ENCODE data around the gene B3GLCT.

B3GLCT gene

DNA sequence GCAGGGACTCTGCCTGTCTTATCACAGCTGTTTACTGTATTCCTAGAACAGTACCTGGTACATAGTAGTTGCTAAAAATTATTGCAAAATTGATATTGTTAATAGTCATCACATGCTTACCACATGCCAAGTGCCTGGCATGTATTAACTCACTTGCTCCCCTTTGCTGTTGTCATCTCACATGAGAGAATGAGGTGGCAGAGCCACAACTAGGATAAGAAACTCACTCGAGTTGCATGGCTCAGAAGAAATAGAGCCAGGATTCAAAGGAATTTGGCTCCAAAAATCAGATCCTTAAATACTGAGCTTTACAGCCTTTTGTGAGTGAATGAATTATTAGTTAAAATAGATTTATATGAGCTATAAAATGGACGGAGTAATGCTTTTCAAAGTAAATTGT is 42.6 kb downstream of the B3GLCT start:
- no peak overlapping the region for H3K9ac ChIP-seq
- H3K27me3 ChIP-seq (ENCODE audit: control insufficient read depth, insufficient read depth, low read length), result no peaks in the 10 kb centered on the region
- TF ChIP-seq, protein P1, sequence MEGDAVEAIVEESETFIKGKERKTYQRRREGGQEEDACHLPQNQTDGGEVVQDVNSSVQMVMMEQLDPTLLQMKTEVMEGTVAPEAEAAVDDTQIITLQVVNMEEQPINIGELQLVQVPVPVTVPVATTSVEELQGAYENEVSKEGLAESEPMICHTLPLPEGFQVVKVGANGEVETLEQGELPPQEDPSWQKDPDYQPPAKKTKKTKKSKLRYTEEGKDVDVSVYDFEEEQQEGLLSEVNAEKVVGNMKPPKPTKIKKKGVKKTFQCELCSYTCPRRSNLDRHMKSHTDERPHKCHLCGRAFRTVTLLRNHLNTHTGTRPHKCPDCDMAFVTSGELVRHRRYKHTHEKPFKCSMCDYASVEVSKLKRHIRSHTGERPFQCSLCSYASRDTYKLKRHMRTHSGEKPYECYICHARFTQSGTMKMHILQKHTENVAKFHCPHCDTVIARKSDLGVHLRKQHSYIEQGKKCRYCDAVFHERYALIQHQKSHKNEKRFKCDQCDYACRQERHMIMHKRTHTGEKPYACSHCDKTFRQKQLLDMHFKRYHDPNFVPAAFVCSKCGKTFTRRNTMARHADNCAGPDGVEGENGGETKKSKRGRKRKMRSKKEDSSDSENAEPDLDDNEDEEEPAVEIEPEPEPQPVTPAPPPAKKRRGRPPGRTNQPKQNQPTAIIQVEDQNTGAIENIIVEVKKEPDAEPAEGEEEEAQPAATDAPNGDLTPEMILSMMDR (IDR thresholded peaks at IDR 0.05), result no peak
- H3K36me3 ChIP-seq (ENCODE audit: control insufficient read depth, insufficient read depth, low read length), result no peaks in the 10 kb centered on the region
- no peaks in the 10 kb centered on the region for H3K79me2 ChIP-seq
- no peak overlapping the region for H3K27ac ChIP-seq
- no peaks in the 10 kb centered on the region for H3K9me3 ChIP-seq (ENCODE audit: control insufficient read depth, low read length)
- H3K4me2 ChIP-seq (ENCODE audit: low read length), result no peak overlapping the region
- no peak overlapping the region for H2AFZ ChIP-seq
- H3K4me1 ChIP-seq, result no peaks in the 10 kb centered on the region
- no peak overlapping the region for H3K4me3 ChIP-seq (ENCODE audit: low read depth, low read length)

DNA sequence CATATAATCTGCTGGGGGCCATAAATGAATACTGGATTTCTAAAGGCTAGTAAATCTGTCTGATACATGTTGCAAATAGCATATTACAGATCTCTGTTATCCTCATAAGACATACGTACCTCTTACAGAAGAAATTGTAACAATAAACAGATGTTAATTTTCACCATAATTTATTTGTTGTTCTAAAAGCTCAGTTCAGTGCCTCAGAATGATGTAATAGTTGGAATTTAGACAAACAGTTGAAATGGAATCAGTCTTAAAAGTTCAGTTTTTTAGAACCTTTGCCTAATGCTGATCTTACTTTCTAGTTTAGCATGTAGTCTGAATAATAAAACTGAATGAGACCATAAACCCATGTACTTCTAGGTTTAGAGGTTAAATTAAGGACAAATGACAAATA is 43.1 kb downstream of the B3GLCT start:
- no peak overlapping the region for H3K4me2 ChIP-seq (ENCODE audit: low read length)
- no peaks in the 10 kb centered on the region for H3K4me1 ChIP-seq
- H3K9ac ChIP-seq, result no peak overlapping the region
- TF ChIP-seq, protein P1 (IDR thresholded peaks at IDR 0.05), result no peak
- no peaks in the 10 kb centered on the region for H3K36me3 ChIP-seq (ENCODE audit: control insufficient read depth, insufficient read depth, low read length)
- H2AFZ ChIP-seq, result no peak overlapping the region
- no peaks in the 10 kb centered on the region for H3K79me2 ChIP-seq
- H3K4me3 ChIP-seq (ENCODE audit: low read depth, low read length), result no peak overlapping the region
- H3K27ac ChIP-seq, result no peak overlapping the region
- H3K27me3 ChIP-seq (ENCODE audit: control insufficient read depth, insufficient read depth, low read length), result no peaks in the 10 kb centered on the region
- no peaks in the 10 kb centered on the region for H3K9me3 ChIP-seq (ENCODE audit: control insufficient read depth, low read length)

GRCh38 chr13:31245598-31246373 is 46.0 kb downstream of the B3GLCT start:
- Histone ChIP-seq H3K4me1 (no peaks in the 10 kb centered on the region), H3K4me2 (ENCODE audit: low read length) (no peak overlapping the region), H3K27ac (no peak overlapping the region), H3K4me3 (ENCODE audit: low read depth, low read length) (no peak overlapping the region), H3K9ac (no peak overlapping the region), H3K79me2 (no peaks in the 10 kb centered on the region), H3K9me3 (ENCODE audit: control insufficient read depth, low read length) (no peaks in the 10 kb centered on the region), H3K36me3 (ENCODE audit: control insufficient read depth, insufficient read depth, low read length) (no peaks in the 10 kb centered on the region), H2AFZ (no peak overlapping the region), H3K27me3 (ENCODE audit: control insufficient read depth, insufficient read depth, low read length) (no peaks in the 10 kb centered on the region)
- TF ChIP-seq, protein P1 (IDR thresholded peaks at IDR 0.05), result no peak

- Histone ChIP-seq H2AFZ (no peak overlapping the region), H3K36me3 (ENCODE audit: control insufficient read depth, insufficient read depth, low read length) (no peaks in the 10 kb centered on the region), H3K27me3 (ENCODE audit: control insufficient read depth, insufficient read depth, low read length) (no peaks in the 10 kb centered on the region), H3K4me1 (no peaks in the 10 kb centered on the region), H3K9ac (no peak overlapping the region), H3K79me2 (no peaks in the 10 kb centered on the region), H3K27ac (no peak overlapping the region), H3K9me3 (ENCODE audit: control insufficient read depth, low read length) (no peaks in the 10 kb centered on the region), H3K4me3 (ENCODE audit: low read depth, low read length) (no peak overlapping the region), H3K4me2 (ENCODE audit: low read length) (no peak overlapping the region)
- TF ChIP-seq, protein P1 (IDR thresholded peaks at IDR 0.05), result no peak
These were observed 47.1 kb downstream of the B3GLCT start for GRCh38 chr13:31246918-31247317.

- Histone ChIP-seq H3K36me3 (ENCODE audit: control insufficient read depth, insufficient read depth, low read length) (no peaks in the 10 kb centered on the region), H3K4me2 (ENCODE audit: low read length) (no peak overlapping the region), H2AFZ (no peak overlapping the region), H3K79me2 (no peaks in the 10 kb centered on the region), H3K27ac (no peak overlapping the region), H3K9me3 (ENCODE audit: control insufficient read depth, low read length) (no peaks in the 10 kb centered on the region), H3K4me3 (ENCODE audit: low read depth, low read length) (no peak overlapping the region), H3K4me1 (no peaks in the 10 kb centered on the region), H3K27me3 (ENCODE audit: control insufficient read depth, insufficient read depth, low read length) (no peaks in the 10 kb centered on the region), H3K9ac (no peak overlapping the region)
- TF ChIP-seq, protein P1 (IDR thresholded peaks at IDR 0.05), result no peak
These were observed 48.6 kb downstream of the B3GLCT start for GRCh38 chr13:31248361-31248760.

Data from parathyroid adenoma (tissue), 2 donors.